B cell (primary cell): ENCODE measurements around the gene RBM43. TPM values are rescaled to one million over a fixed set of nuclear protein-coding genes. Genes with fewer than 3 reads are reported as not detected.

Source experiments
- ATAC-seq: fragments of 200-7000 bp; cut with Tn5 transposase; one replicate; pipeline ENCODE4 v1.10.0; 2021; ENCODE audit warnings: low read depth, mild to moderate bottlenecking, moderate number of reproducible peaks, moderate library complexity
- CTCF ChIA-PET: fragments of 350-600 bp; sonication (Branson Sonifier 250); formaldehyde crosslinking; loops from one replicate; lab custom pipeline; 2021; ENCODE audit warnings: antibody characterized with exemption, inconsistent platforms; lab: Charles Lee
- POLR2A ChIA-PET: fragments of 350-600 bp; sonication (Branson Sonifier 250); formaldehyde crosslinking; loops from one replicate; lab custom pipeline; 2021; ENCODE audit warnings: antibody characterized with exemption; lab: Charles Lee
- DNase-seq: peaks from one replicate; pipeline ENCODE4 v3.0.0; 2013
- H2AFZ ChIP-seq: 2 replicates; pipeline ENCODE4 v1.6.1; 2012; ENCODE audit warnings: mild to moderate bottlenecking, low read depth, low read length; ENCODE audit not compliant: insufficient read depth, poor library complexity, severe bottlenecking
- H3K27ac ChIP-seq, 2 donors: 1 replicate in 1 of 2; 2 replicates in 1 of 2; pipeline ENCODE4 v1.5.1; 2012 to 2013; ENCODE audit warnings: low read length in 2 of 2, mild to moderate bottlenecking in 2 of 2, moderate library complexity in 1 of 2
- H3K27me3 ChIP-seq, 4 experiments: fragments of 200-600 bp in 1 of 4; sonication (generic) in 1 of 4; replicated peaks in 1 of 4; 1 replicate in 2 of 4; 2 replicates in 2 of 4; pipeline versions ENCODE4 v1.6.1 to v1.7.0; 2013 to 2016; ENCODE audit warnings: low read length in 3 of 4, mild to moderate bottlenecking in 2 of 4, mixed read lengths in 1 of 4, moderate library complexity in 1 of 4; ENCODE audit not compliant: insufficient read depth in 4 of 4, control insufficient read depth in 3 of 4; ENCODE audit errors: control extremely low read depth in 1 of 4
- H3K36me3 ChIP-seq, 2 experiments: replicated peaks in 1 of 2; 1 replicate in 1 of 2; 2 replicates in 1 of 2; pipeline versions ENCODE4 v1.6.1 to v1.7.1; 2013; ENCODE audit warnings: low read length in 1 of 2; ENCODE audit not compliant: insufficient read depth in 2 of 2, control insufficient read depth in 1 of 2; ENCODE audit errors: control extremely low read depth in 1 of 2, extremely low read depth in 1 of 2
- H3K4me1 ChIP-seq, 2 donors: fragments of 200-600 bp in 1 of 2; sonication (generic) in 1 of 2; 1 replicate in 1 of 2; 2 replicates in 1 of 2; pipeline versions ENCODE4 v1.5.1 to v1.6.1; 2013 to 2017; ENCODE audit warnings: low read length in 2 of 2; ENCODE audit not compliant: control insufficient read depth in 2 of 2, insufficient read depth in 2 of 2
- H3K4me2 ChIP-seq: replicated peaks from 2 replicates; pipeline ENCODE3; 2012; ENCODE audit warnings: mild to moderate bottlenecking, low read depth, low read length; ENCODE audit not compliant: poor library complexity, severe bottlenecking
- H3K4me3 ChIP-seq, 5 experiments: fragments of 200-600 bp in 1 of 5; sonication (generic) in 1 of 5; 1 replicate in 3 of 5; 2 replicates in 2 of 5; pipeline versions ENCODE4 v1.5.1 to v1.7.0; 2011 to 2016; ENCODE audit warnings: low read length in 4 of 5, mild to moderate bottlenecking in 4 of 5, low read depth in 2 of 5, control low read depth in 1 of 5, moderate library complexity in 1 of 5; ENCODE audit not compliant: insufficient read depth in 1 of 5; ENCODE audit errors: control extremely low read depth in 1 of 5, extremely low read depth in 1 of 5
- H3K79me2 ChIP-seq: fragments of 200-600 bp; sonication (generic); one replicate; pipeline ENCODE4 v1.6.0; 2016; ENCODE audit warnings: low read length; ENCODE audit not compliant: control insufficient read depth, insufficient read depth
- H3K9ac ChIP-seq: fragments of 200-600 bp; sonication (generic); 2 replicates; pipeline ENCODE4 v1.6.1; 2017; ENCODE audit warnings: mild to moderate bottlenecking, low read length, moderate library complexity
- H3K9me3 ChIP-seq, 3 donors: one replicate each; pipeline versions ENCODE4 v1.6.1 to v1.7.1; 2013; ENCODE audit warnings: low read length in 2 of 3; ENCODE audit not compliant: control insufficient read depth in 2 of 3, insufficient read depth in 1 of 3; ENCODE audit errors: control extremely low read depth in 1 of 3
- H4K20me1 ChIP-seq: 2 replicates; pipeline ENCODE4 v1.6.0; 2012; ENCODE audit warnings: mild to moderate bottlenecking, low read length; ENCODE audit not compliant: insufficient read depth, control insufficient read depth, poor library complexity, severe bottlenecking
- H3K27ac Mint-ChIP-seq: one replicate; pipeline ENCODE4 v1.8.0; 2021; ENCODE audit warnings: mixed read lengths
- H3K27me3 Mint-ChIP-seq: one replicate; pipeline ENCODE4 v1.8.0; 2021; ENCODE audit warnings: mixed read lengths
- H3K4me1 Mint-ChIP-seq: one replicate; pipeline ENCODE4 v1.8.0; 2021; ENCODE audit warnings: mixed read lengths
- H3K4me3 Mint-ChIP-seq: one replicate; pipeline ENCODE4 v1.8.0; 2021; ENCODE audit warnings: mixed read lengths
- H3K9me3 Mint-ChIP-seq: one replicate; pipeline ENCODE4 v1.8.0; 2022; ENCODE audit warnings: mixed read lengths; ENCODE audit not compliant: insufficient read depth
- CTCF ChIP-seq: fragments of 200-600 bp; IDR thresholded peaks from one replicate; pipeline ENCODE4 v1.8.0; 2022; ENCODE audit warnings: antibody characterized with exemption, mild to moderate bottlenecking
- EZH2 ChIP-seq: IDR thresholded peaks from 2 replicates; pipeline ENCODE4 v1.6.1; 2012; ENCODE audit warnings: borderline replicate concordance, low read depth, mild to moderate bottlenecking, moderate library complexity, low read length; ENCODE audit not compliant: insufficient read depth, poor library complexity, severe bottlenecking
- WGBS: methylation state at CpG from one replicate; pipeline ENCODE4 v1.1.5; 2013; ENCODE audit warnings: missing lambda C conversion rate; ENCODE audit not compliant: insufficient coverage; 5-methylcytosine and 5-hydroxymethylcytosine counted together
- intact Hi-C: fragments of 100-400 bp; cut with micrococcal nuclease; formaldehyde crosslinking; loops from one replicate; pipeline ENCODE4 v1.10.0; 2022
- polyA plus RNA-seq: library from polyadenylated mRNA; depleted of rRNA; stranded (reverse); fragments of >200 nt; gene quantifications from 2 replicates; pipeline ENCODE4 v1.2.3, GENCODE V29; 2012
- total RNA-seq, 2 donors: library from RNA; stranded (reverse); fragments of 120-200 nt in 1 of 2; gene quantifications; 1 replicate in 1 of 2; 2 replicates in 1 of 2; pipeline versions ENCODE4 v1.2.3 to v1.2.4, GENCODE V29; 2013 to 2022

Gene RBM43
- total and polyA plus RNA-seq, 2 donors (not counting 1 experiment from before 2014, with no cell fraction given): 4.8 to 8.4 TPM

DNA sequence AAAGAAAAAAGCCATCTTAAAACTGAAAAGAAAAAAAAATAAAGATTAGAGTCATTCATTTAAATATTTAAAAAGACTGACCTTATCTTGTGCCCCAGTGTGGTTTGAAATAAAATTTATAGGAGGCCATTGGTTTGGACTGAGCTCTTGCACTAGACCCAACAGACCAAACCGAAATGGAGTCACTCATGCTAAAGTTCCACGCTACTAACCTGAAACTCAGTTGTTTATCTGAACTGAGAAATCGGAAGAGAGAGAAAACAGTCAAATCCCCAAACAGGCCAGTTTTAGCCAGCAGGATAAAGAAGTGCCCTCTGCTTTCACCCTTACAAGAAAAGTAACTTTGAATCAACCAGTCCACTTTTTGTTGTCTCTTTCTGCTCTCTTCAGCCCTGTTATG, 18.2 kb downstream of the RBM43 start:
- H3K27me3 Mint-ChIP-seq: peaks cover 13% of the 10 kb centered on the region
- DNase-seq (no peak), ATAC-seq (no peak)
- CTCF ChIA-PET: interaction anchor here (0.7 to 2.3 kb wide), 2 partner anchors 10 to 1648 kb away, joined by 3 to 4 read pairs; no protein-coding TSS in a partner anchor
- Histone ChIP-seq H3K9ac (no peak overlapping the region), H3K36me3 (peaks cover under 1 to 1% of the 10 kb centered on the region in 2 experiments), H3K4me1 (no peaks in the 10 kb centered on the region), H3K27me3 (no peaks in the 10 kb centered on the region), H2AFZ (no peak overlapping the region), H3K4me3 (no peak overlapping the region), H3K9me3 (peaks cover 1 to 8% (median 6%) of the 10 kb centered on the region in 3 donors), H4K20me1 (no peaks in the 10 kb centered on the region), H3K79me2 (no peaks in the 10 kb centered on the region), H3K4me2 (no peak overlapping the region), H3K27ac (no peak overlapping the region)
- intact Hi-C loops: no loop called here
- no peak overlapping the region for H3K27ac Mint-ChIP-seq
- peaks cover 7% of the 10 kb centered on the region for H3K9me3 Mint-ChIP-seq
- 97% methylated on average over 3 of the region's 3 CpGs for WGBS
- no peak overlapping the region for H3K4me3 Mint-ChIP-seq
- no peaks in the 10 kb centered on the region for H3K4me1 Mint-ChIP-seq
- POLR2A ChIA-PET: no interaction called here
- no peak for TF ChIP-seq CTCF
- no peak for TF ChIP-seq EZH2

DNA sequence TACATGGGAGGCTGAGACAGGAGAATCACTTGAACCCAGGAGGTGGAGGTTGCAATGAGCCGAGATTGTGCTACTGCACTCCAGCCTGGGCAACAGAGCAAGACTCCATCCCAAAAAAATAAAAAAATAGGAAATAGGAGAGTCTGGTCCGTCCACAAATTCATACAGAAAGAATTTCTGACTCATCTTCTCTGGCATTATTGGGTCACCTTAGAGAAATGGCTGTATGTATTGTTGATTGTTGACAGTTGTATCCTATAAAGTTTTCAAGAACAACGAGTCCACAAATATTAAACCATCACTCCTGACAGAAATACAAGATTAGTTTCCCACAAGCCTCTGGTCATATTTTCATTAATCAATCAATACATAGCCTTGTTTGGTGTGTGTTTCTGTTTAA, 20.4 kb downstream of the RBM43 start:
- Mint-ChIP-seq H3K4me1 (no peaks in the 10 kb centered on the region), H3K9me3 (peaks cover 7% of the 10 kb centered on the region), H3K4me3 (no peak overlapping the region), H3K27ac (no peak overlapping the region), H3K27me3 (peaks cover 13% of the 10 kb centered on the region)
- Histone ChIP-seq H3K4me1 (no peaks in the 10 kb centered on the region), H2AFZ (no peak overlapping the region), H3K79me2 (no peaks in the 10 kb centered on the region), H3K27ac (no peak overlapping the region), H3K9ac (no peak overlapping the region), H3K9me3 (peaks cover 0 to under 1% (median 0%) of the 10 kb centered on the region in 3 donors), H4K20me1 (no peaks in the 10 kb centered on the region), H3K36me3 (no peaks in the 10 kb centered on the region), H3K4me2 (no peak overlapping the region), H3K4me3 (no peak overlapping the region), H3K27me3 (peaks cover 0 to 4% (median 0%) of the 10 kb centered on the region in 4 experiments)
- TF ChIP-seq EZH2 (no peak), CTCF (no peak)
- intact Hi-C loops: no loop called here
- WGBS: no CpG with 5 or more reads among the region's 3 CpGs
- ChIA-PET CTCF (interaction anchor here (1.1 to 4.8 kb wide), 2 partner anchors 12 to 1645 kb away, joined by 3 to 74 read pairs; no protein-coding TSS in a partner anchor), POLR2A (no interaction called here)
- DNase-seq: no peak
- no peak for ATAC-seq
